Measurements from ENCODE around the gene FFAR3. TPM values are rescaled to one million over a fixed set of nuclear protein-coding genes. Genes with fewer than 3 reads are reported as not detected.

FFAR3 gene
- total and polyA plus RNA-seq, 2 of the 13 experiments (the other 11 are each of a cell fraction or from before 2014, with no cell fraction given): not detected

DNA sequence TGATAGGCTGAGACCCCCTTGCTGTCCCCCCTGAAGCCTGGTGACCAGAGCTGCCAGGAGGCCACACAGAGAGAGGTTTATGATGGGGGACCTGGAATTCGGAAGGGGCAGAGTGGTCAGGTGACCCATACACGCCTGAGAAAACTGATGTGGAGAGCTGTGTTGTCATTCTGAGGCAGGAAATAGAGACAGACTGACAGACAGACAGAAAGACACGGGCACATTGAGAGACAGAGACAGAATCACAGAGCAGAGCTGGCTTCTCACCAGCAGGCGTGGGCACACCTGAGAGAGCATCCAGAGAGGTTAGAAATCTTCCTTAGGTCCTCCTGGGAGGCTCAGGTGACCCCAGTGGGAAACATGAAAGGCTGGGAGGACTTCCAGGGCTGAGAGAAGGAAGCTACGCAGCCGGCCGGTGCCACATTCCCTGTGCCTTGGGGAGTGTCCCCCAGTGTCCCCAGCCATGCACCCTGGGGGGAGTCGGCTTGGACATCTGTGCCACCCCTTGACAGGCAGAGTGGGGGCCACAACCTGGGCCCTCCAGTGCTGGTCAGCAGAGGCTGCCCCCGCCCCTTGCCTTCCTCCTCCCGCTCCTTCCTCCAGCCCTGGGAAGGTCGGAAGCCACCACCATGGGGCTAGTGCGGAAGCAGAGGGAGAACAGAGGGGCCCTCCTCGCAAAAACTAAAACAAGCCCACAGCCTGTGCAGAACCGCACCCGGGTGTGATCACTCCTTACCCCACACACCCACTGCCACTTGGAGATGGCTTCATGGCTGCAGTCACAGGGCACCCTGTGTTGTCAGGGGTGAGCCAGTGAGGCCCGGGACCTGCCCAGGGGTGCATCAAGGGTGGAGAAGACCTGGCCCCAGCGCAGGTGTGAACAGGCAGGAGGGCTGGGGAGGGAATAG lies 8.4 kb upstream of the FFAR3 start:
- H3K4me3 ChIP-seq (replicated peaks in 1 of 3; ENCODE audit: insufficient read depth in 1 of 3, low read depth in 2 of 3, low read length in 3 of 3): no peak overlapping the region
- no peaks in the 10 kb centered on the region for H3K36me3 ChIP-seq (replicated peaks in 1 of 2; ENCODE audit: control insufficient read depth in 1 of 2, insufficient read depth in 2 of 2, low read length in 2 of 2)
- H3K27ac ChIP-seq (ENCODE audit: extremely low read length, insufficient read depth, low read length): no peak overlapping the region
- no peaks in the 10 kb centered on the region for H3K79me2 ChIP-seq (ENCODE audit: insufficient read depth, low read length)
- intact Hi-C loops (cut with micrococcal nuclease; ENCODE audit: unreplicated experiment) (loop anchor here (5.0 kb wide), 1 partner anchor 47 kb away; no protein-coding TSS in a partner anchor), in situ Hi-C loops (cut with HindIII; ENCODE audit: extremely low pct_ligation_motif_present, low pct_unique_long_range_greater_than_20kb) (loop anchor here (5.0 kb wide), 1 partner anchor 117 kb away; no protein-coding TSS in a partner anchor)
- no peak for FAIRE-seq
- H4K20me1 ChIP-seq (ENCODE audit: insufficient read depth, low read length): no peaks in the 10 kb centered on the region
- no peak overlapping the region for H2AFZ ChIP-seq (ENCODE audit: low read length)
- ChIA-PET CTCF (ENCODE audit: low intra/inter-chr PET ratio, low total read pairs) (no interaction called here), POLR2A (no interaction called here)
- 68% methylated on average over 12 of the region's 17 CpGs for WGBS (ENCODE audit: low lambda C conversion rate)
- H3K4me2 ChIP-seq (ENCODE audit: low read depth, low read length): no peak overlapping the region
- TF ChIP-seq CC2D1A (CRISPR knock-in tag; IDR thresholded peaks at IDR 0.05) (no peak), ZNF121 (CRISPR knock-in tag; IDR thresholded peaks at IDR 0.05) (no peak), ZFP1 (CRISPR knock-in tag; IDR thresholded peaks at IDR 0.05) (no peak), ZNF546 (CRISPR knock-in tag; conservative IDR thresholded peaks at IDR 0.05) (no peak), PHF21A (CRISPR knock-in tag; IDR thresholded peaks at IDR 0.05) (no peak), ZNF547 (CRISPR knock-in tag; IDR thresholded peaks at IDR 0.05) (no peak), TCF12 (IDR thresholded peaks at IDR 0.05) (no peak), TCF12 (CRISPR knock-in tag; IDR thresholded peaks at IDR 0.05) (no peak), TP53 (CRISPR knock-in tag; conservative IDR thresholded peaks at IDR 0.05) (no peak), ZNF780A (CRISPR knock-in tag; IDR thresholded peaks at IDR 0.05) (no peak), SP4 (CRISPR knock-in tag; IDR thresholded peaks at IDR 0.05) (no peak), FOXP1 (IDR thresholded peaks at IDR 0.05) (no peak), FOXP1 (CRISPR knock-in tag; IDR thresholded peaks at IDR 0.05) (no peak)
- TF ChIP-seq, protein P1, sequence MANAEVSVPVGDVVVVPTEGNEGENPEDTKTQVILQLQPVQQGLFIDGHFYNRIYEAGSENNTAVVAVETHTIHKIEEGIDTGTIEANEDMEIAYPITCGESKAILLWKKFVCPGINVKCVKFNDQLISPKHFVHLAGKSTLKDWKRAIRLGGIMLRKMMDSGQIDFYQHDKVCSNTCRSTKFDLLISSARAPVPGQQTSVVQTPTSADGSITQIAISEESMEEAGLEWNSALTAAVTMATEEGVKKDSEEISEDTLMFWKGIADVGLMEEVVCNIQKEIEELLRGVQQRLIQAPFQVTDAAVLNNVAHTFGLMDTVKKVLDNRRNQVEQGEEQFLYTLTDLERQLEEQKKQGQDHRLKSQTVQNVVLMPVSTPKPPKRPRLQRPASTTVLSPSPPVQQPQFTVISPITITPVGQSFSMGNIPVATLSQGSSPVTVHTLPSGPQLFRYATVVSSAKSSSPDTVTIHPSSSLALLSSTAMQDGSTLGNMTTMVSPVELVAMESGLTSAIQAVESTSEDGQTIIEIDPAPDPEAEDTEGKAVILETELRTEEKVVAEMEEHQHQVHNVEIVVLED (CRISPR knock-in tag; IDR thresholded peaks at IDR 0.05; ENCODE audit: borderline replicate concordance): no peak
- TF ChIP-seq, protein P2, sequence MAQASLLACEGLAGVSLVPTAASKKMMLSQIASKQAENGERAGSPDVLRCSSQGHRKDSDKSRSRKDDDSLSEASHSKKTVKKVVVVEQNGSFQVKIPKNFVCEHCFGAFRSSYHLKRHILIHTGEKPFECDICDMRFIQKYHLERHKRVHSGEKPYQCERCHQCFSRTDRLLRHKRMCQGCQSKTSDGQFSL (CRISPR knock-in tag; IDR thresholded peaks at IDR 0.05): no peak
- DNase-seq (ENCODE audit: low spot score): no peak
- H3K9ac ChIP-seq (ENCODE audit: insufficient read depth, low read depth, low read length): no peak overlapping the region
- H3K4me1 ChIP-seq (ENCODE audit: insufficient read depth, low read length): peaks cover 61% of the 10 kb centered on the region
- no TSS peak for BruUV-seq (replicated peaks)
- 0 out of 5 replicates have a peak, but pooled peaks cover 0 to 1% of the 10 kb centered on the region in 2 experiments for H3K27me3 ChIP-seq (ENCODE audit: control insufficient read depth in 1 of 2, insufficient read depth in 2 of 2, low read length in 2 of 2)
- ATAC-seq: no peak
- H3K9me3 ChIP-seq (ENCODE audit: low read length): no peaks in the 10 kb centered on the region
